SK-N-SH (cell line): Measurements from ENCODE around the gene GHR. TPM values are rescaled to one million over a fixed set of nuclear protein-coding genes. Genes with fewer than 3 reads are reported as not detected.

ENCODE experiments used
- CTCF ChIA-PET: fragments of 300-600, 350-600 bp; formaldehyde crosslinking; extraction: SDS; loops from one replicate; lab custom pipeline; 2021; lab: Yijun Ruan, JAX
- POLR2A ChIA-PET: fragments of 350-600 bp; sonication (Branson Sonifier 250); formaldehyde crosslinking; extraction: SDS; loops from one replicate; lab custom pipeline; 2020; ENCODE audit warnings: antibody characterized with exemption, inconsistent platforms; lab: Yijun Ruan, JAX
- DNase-seq: peaks from one replicate; pipeline ENCODE4 v3.0.0; 2012
- H2AFZ ChIP-seq: fragments of 200-600 bp; sonication (generic); 2 replicates; pipeline ENCODE4 v1.8.1; 2016; ENCODE audit warnings: antibody characterized with exemption, mild to moderate bottlenecking, low read depth
- H3F3A ChIP-seq: fragments of 200-600 bp; sonication (generic); replicated peaks from 2 replicates; pipeline ENCODE3; 2016; ENCODE audit warnings: antibody characterized with exemption, mild to moderate bottlenecking; ENCODE audit not compliant: insufficient read depth
- H3K27ac ChIP-seq, 2 experiments: fragments of 200-500 bp in 1 of 2; fragments of 200-600 bp in 1 of 2; sonication (Bioruptor generic) in 1 of 2; sonication (generic), shearing (Covaris generic) in 1 of 2; 2 replicates each; pipeline versions ENCODE4 v1.5.1 to v1.6.1; 2014 to 2016; ENCODE audit warnings: low read depth in 2 of 2, inconsistent platforms in 1 of 2, low read length in 1 of 2, mild to moderate bottlenecking in 1 of 2, mixed read lengths in 1 of 2
- H3K27me3 ChIP-seq: fragments of 200-600 bp; sonication (generic), shearing (Covaris generic); 2 replicates; pipeline ENCODE4 v1.6.1; 2016; ENCODE audit warnings: mixed run types; ENCODE audit not compliant: insufficient read depth
- H3K36me3 ChIP-seq, 2 experiments: fragments of 200-500 bp in 1 of 2; fragments of 200-600 bp in 1 of 2; sonication (Bioruptor generic) in 1 of 2; sonication (generic) in 1 of 2; replicated peaks in 1 of 2; 2 replicates each; pipeline versions ENCODE3 to v1.5.1; 2014 to 2016; ENCODE audit warnings: low read length in 1 of 2, mild to moderate bottlenecking in 1 of 2; ENCODE audit not compliant: insufficient read depth in 2 of 2, control insufficient read depth in 1 of 2
- H3K4me1 ChIP-seq, 2 experiments: fragments of 200-500 bp in 1 of 2; fragments of 200-600 bp in 1 of 2; sonication (Bioruptor generic) in 1 of 2; sonication (generic), shearing (Covaris generic) in 1 of 2; 2 replicates each; pipeline versions ENCODE4 v1.5.1 to v1.6.1; 2014 to 2016; ENCODE audit warnings: low read depth in 1 of 2, low read length in 1 of 2, mixed run types in 1 of 2; ENCODE audit not compliant: insufficient read depth in 2 of 2, control insufficient read depth in 1 of 2
- H3K4me2 ChIP-seq: fragments of 200-600 bp; sonication (generic), shearing (Covaris generic); 2 replicates; pipeline ENCODE4 v1.6.1; 2017; ENCODE audit warnings: mixed run types
- H3K4me3 ChIP-seq, 2 experiments: fragments of 200-500 bp in 1 of 2; fragments of 200-600 bp in 1 of 2; sonication (Bioruptor generic) in 1 of 2; sonication (generic), shearing (Covaris generic) in 1 of 2; 2 replicates each; pipeline versions ENCODE4 v1.5.1 to v1.8.1; 2014 to 2016; ENCODE audit warnings: low read depth in 2 of 2, inconsistent platforms in 1 of 2, low read length in 1 of 2, mild to moderate bottlenecking in 1 of 2, mixed read lengths in 1 of 2, moderate library complexity in 1 of 2
- H3K79me2 ChIP-seq: fragments of 200-600 bp; sonication (generic); 2 replicates; pipeline ENCODE4 v1.8.1; 2017; ENCODE audit warnings: mild to moderate bottlenecking; ENCODE audit not compliant: insufficient read depth
- H3K9ac ChIP-seq: fragments of 200-600 bp; sonication (generic); 2 replicates; pipeline ENCODE4 v1.6.1; 2017; ENCODE audit warnings: mixed run types
- H3K9me2 ChIP-seq: fragments of 200-600 bp; sonication (generic); 2 replicates; pipeline ENCODE4 v1.6.1; 2017; ENCODE audit warnings: mixed run types
- H3K9me3 ChIP-seq: fragments of 200-600 bp; sonication (generic); 2 replicates; pipeline ENCODE4 v1.6.1; 2017; ENCODE audit warnings: mixed run types, mild to moderate bottlenecking, moderate library complexity
- H4K20me1 ChIP-seq: fragments of 200-600 bp; sonication (generic); 2 replicates; pipeline ENCODE4 v1.6.1; 2017; ENCODE audit warnings: mild to moderate bottlenecking, mixed run types; ENCODE audit not compliant: insufficient read depth
- ELF1 ChIP-seq: IDR thresholded peaks from 2 replicates; pipeline ENCODE4 v1.4.0; 2012
- EZH2phosphoT487 ChIP-seq: fragments of 200-600 bp; sonication (generic); IDR thresholded peaks from 2 replicates; pipeline ENCODE4 v1.6.1; 2017; ENCODE audit warnings: low read depth, mixed run types, mild to moderate bottlenecking, antibody characterized with exemption, moderate library complexity, borderline replicate concordance
- FOSL2 ChIP-seq: IDR thresholded peaks from 2 replicates; pipeline ENCODE4 v1.4.0; 2012; ENCODE audit warnings: low read depth, mild to moderate bottlenecking, moderate library complexity, borderline replicate concordance
- FOXJ3 ChIP-seq: sonication (generic); formaldehyde crosslinking; IDR thresholded peaks from 2 replicates; pipeline ENCODE4 v1.5.1; 2020; ENCODE audit warnings: mild to moderate bottlenecking, missing genetic modification reagents
- MXI1 ChIP-seq: IDR thresholded peaks from 2 replicates; pipeline ENCODE4 v1.6.1; 2012; ENCODE audit warnings: mild to moderate bottlenecking, low read depth, low read length, improper control_type of control experiment
- NFIC ChIP-seq: IDR thresholded peaks from 2 replicates; pipeline ENCODE4 v1.4.0; 2012; ENCODE audit warnings: borderline replicate concordance
- NRF1 ChIP-seq: IDR thresholded peaks from 2 replicates; pipeline ENCODE4 v1.6.1; 2012; ENCODE audit warnings: low read depth, mild to moderate bottlenecking, low read length
- POLR2AphosphoS5 ChIP-seq: IDR thresholded peaks from 2 replicates; pipeline ENCODE4 v1.6.1; 2012; ENCODE audit warnings: low read depth, low read length
- RCOR1 ChIP-seq: fragments of 150-350 bp; IDR thresholded peaks from 2 replicates; pipeline ENCODE4 v1.6.1; 2017; ENCODE audit warnings: antibody characterized with exemption, low read length
- SIN3A ChIP-seq: IDR thresholded peaks from 2 replicates; pipeline ENCODE4 v1.6.1; 2012; ENCODE audit warnings: low read depth, mild to moderate bottlenecking, low read length, moderate library complexity, borderline replicate concordance
- SMC3 ChIP-seq: IDR thresholded peaks from 2 replicates; pipeline ENCODE4 v1.6.1; 2012; ENCODE audit warnings: low read depth, low read length, improper control_type of control experiment
- WGBS: methylation state at CpG from one replicate; pipeline ENCODE4 v1.1.6; 2017; ENCODE audit warnings: low lambda C conversion rate; 5-methylcytosine and 5-hydroxymethylcytosine counted together
- polyA plus RNA-seq, 3 experiments: library from polyadenylated mRNA; depleted of rRNA; stranded (reverse); fragments of >200 nt; gene quantifications; 2 replicates each; pipeline ENCODE4 v1.2.3, GENCODE V29; 2012
- TF ChIP-seq, protein P1 (sequence below): IDR thresholded peaks from 2 replicates; pipeline ENCODE4; 2012
- TF ChIP-seq, protein P2 (sequence below): IDR thresholded peaks from 2 replicates; pipeline ENCODE4 v1.6.1; 2012; ENCODE audit warnings: mild to moderate bottlenecking, low read depth, low read length, moderate library complexity
- TF ChIP-seq, protein P3 (sequence below): IDR thresholded peaks from 2 replicates; pipeline ENCODE4 v1.4.0; 2012; ENCODE audit warnings: low read depth, borderline replicate concordance
- TF ChIP-seq, protein P4 (sequence below): fragments of 200-600 bp; sonication (generic); IDR thresholded peaks from 2 replicates; pipeline ENCODE4 v1.6.1; 2017; ENCODE audit warnings: antibody characterized with exemption, mild to moderate bottlenecking, moderate library complexity

Gene GHR
- polyA plus RNA-seq, 1 of the 3 experiments (the other 2 are of a cell fraction): 0.03 TPM

DNA sequence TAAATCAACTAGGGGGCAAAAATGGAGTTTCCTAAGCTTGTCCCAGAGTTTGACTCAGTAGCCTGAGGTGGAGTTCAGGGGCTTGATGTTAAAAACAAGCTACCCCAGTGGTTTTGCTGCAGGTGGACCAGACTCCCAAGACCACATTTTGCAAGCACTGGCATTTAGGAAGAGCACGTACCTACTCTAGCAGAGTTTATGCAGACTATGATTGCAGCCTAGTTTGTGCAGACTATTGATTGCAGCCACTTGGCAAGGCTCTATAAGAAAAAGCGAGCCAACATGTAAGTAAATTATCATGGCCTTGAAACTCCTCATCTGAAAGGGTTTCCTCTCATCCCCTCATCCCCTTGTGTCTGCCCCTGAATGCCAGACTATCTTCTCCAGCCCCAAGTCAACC lies 231.4 kb downstream of the GHR start:
- no peaks in the 10 kb centered on the region for H3K36me3 ChIP-seq
- no peaks in the 10 kb centered on the region for H3K9me2 ChIP-seq
- H3K9ac ChIP-seq: no peak overlapping the region
- H4K20me1 ChIP-seq: no peaks in the 10 kb centered on the region
- CTCF ChIA-PET: no interaction called here
- TF ChIP-seq, protein P1, sequence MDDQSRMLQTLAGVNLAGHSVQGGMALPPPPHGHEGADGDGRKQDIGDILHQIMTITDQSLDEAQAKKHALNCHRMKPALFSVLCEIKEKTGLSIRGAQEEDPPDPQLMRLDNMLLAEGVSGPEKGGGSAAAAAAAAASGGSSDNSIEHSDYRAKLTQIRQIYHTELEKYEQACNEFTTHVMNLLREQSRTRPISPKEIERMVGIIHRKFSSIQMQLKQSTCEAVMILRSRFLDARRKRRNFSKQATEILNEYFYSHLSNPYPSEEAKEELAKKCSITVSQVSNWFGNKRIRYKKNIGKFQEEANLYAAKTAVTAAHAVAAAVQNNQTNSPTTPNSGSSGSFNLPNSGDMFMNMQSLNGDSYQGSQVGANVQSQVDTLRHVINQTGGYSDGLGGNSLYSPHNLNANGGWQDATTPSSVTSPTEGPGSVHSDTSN: no peak
- TF ChIP-seq NFIC: no peak
- no peak for TF ChIP-seq EZH2phosphoT487
- TF ChIP-seq, protein P2, sequence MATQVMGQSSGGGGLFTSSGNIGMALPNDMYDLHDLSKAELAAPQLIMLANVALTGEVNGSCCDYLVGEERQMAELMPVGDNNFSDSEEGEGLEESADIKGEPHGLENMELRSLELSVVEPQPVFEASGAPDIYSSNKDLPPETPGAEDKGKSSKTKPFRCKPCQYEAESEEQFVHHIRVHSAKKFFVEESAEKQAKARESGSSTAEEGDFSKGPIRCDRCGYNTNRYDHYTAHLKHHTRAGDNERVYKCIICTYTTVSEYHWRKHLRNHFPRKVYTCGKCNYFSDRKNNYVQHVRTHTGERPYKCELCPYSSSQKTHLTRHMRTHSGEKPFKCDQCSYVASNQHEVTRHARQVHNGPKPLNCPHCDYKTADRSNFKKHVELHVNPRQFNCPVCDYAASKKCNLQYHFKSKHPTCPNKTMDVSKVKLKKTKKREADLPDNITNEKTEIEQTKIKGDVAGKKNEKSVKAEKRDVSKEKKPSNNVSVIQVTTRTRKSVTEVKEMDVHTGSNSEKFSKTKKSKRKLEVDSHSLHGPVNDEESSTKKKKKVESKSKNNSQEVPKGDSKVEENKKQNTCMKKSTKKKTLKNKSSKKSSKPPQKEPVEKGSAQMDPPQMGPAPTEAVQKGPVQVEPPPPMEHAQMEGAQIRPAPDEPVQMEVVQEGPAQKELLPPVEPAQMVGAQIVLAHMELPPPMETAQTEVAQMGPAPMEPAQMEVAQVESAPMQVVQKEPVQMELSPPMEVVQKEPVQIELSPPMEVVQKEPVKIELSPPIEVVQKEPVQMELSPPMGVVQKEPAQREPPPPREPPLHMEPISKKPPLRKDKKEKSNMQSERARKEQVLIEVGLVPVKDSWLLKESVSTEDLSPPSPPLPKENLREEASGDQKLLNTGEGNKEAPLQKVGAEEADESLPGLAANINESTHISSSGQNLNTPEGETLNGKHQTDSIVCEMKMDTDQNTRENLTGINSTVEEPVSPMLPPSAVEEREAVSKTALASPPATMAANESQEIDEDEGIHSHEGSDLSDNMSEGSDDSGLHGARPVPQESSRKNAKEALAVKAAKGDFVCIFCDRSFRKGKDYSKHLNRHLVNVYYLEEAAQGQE: no peak
- no peak for TF ChIP-seq POLR2AphosphoS5
- TF ChIP-seq, protein P3, sequence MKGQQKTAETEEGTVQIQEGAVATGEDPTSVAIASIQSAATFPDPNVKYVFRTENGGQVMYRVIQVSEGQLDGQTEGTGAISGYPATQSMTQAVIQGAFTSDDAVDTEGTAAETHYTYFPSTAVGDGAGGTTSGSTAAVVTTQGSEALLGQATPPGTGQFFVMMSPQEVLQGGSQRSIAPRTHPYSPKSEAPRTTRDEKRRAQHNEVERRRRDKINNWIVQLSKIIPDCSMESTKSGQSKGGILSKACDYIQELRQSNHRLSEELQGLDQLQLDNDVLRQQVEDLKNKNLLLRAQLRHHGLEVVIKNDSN: no peak
- TF ChIP-seq, protein P4, sequence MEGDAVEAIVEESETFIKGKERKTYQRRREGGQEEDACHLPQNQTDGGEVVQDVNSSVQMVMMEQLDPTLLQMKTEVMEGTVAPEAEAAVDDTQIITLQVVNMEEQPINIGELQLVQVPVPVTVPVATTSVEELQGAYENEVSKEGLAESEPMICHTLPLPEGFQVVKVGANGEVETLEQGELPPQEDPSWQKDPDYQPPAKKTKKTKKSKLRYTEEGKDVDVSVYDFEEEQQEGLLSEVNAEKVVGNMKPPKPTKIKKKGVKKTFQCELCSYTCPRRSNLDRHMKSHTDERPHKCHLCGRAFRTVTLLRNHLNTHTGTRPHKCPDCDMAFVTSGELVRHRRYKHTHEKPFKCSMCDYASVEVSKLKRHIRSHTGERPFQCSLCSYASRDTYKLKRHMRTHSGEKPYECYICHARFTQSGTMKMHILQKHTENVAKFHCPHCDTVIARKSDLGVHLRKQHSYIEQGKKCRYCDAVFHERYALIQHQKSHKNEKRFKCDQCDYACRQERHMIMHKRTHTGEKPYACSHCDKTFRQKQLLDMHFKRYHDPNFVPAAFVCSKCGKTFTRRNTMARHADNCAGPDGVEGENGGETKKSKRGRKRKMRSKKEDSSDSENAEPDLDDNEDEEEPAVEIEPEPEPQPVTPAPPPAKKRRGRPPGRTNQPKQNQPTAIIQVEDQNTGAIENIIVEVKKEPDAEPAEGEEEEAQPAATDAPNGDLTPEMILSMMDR: no peak
- POLR2A ChIA-PET: no interaction called here
- no peak for DNase-seq
- H3K4me3 ChIP-seq: no peak overlapping the region
- WGBS: 0% methylated on average over 2 of the region's 2 CpGs
- H3F3A ChIP-seq: no peaks in the 10 kb centered on the region
- H3K9me3 ChIP-seq: no peaks in the 10 kb centered on the region
- no peaks in the 10 kb centered on the region; the same call in 1 of the 2 replicates for H3K27me3 ChIP-seq
- no peak overlapping the region for H3K27ac ChIP-seq
- no peak overlapping the region for H3K4me2 ChIP-seq
- H2AFZ ChIP-seq: no peak overlapping the region
- no peaks in the 10 kb centered on the region for H3K79me2 ChIP-seq
- no peaks in the 10 kb centered on the region for H3K4me1 ChIP-seq

DNA sequence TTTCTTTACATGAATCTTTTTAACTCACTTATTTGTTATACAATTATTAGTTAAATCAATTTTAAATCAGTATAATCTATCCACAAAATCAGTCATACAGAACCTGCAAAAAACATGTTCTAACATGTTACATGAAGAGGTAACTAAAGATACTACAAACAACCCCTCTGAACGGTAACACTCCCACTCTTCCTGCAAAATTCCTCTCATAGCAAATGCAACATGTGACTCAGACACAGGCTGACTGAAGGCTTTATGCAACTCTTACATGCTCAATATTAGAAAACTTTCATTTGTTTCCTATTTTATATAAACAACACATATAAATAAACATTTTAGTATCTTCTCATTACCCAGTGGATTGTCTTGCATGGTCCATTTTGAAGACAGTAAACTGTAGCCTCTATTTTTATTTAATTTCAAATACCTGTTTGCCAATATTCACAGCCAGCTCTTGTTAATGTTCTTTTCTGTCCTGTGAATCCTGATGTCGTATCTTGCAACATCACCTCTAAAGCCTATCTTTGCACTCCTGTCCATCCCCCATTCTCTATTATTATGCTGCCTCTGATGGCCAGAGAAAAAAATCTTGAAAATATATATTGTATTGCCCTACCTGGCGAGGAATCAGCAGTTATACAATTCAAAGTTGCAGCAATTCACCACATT lies 232.9 kb downstream of the GHR start:
- Histone ChIP-seq H3K4me3 (peak overlapping the region in 1 of 2 experiments; percentile 14; a peak in 1 of 4 replicates), H3K4me1 (no peaks in the 10 kb centered on the region), H3K27ac (no peak overlapping the region), H3K9me2 (no peaks in the 10 kb centered on the region), H3K9me3 (no peaks in the 10 kb centered on the region), H4K20me1 (no peaks in the 10 kb centered on the region), H3F3A (no peaks in the 10 kb centered on the region), H2AFZ (peak overlapping the region; percentile 72; the same call in 1 of the 2 replicates), H3K36me3 (no peaks in the 10 kb centered on the region), H3K9ac (no peak overlapping the region), H3K4me2 (peak overlapping the region; percentile 49; the same call in 1 of the 2 replicates), H3K79me2 (no peaks in the 10 kb centered on the region), H3K27me3 (no peaks in the 10 kb centered on the region; the same call in 1 of the 2 replicates)
- TF ChIP-seq NRF1 (no peak), SMC3 (no peak), SIN3A (no peak), RCOR1 (no peak), ELF1 (no peak), FOSL2 (no peak), FOXJ3 (CRISPR knock-in tag) (no peak), MXI1 (no peak)
- TF ChIP-seq, protein P3: no peak
- ChIA-PET POLR2A (no interaction called here), CTCF (no interaction called here)
- no peak for DNase-seq
- WGBS: 1% methylated on average over 3 of the region's 3 CpGs
